ENCODE results near the gene MX1. TPM values are rescaled to one million over a fixed set of nuclear protein-coding genes. Genes with fewer than 3 reads are reported as not detected.

Gene MX1
- total RNA-seq, 1 donor from 2014 or later = 28.6 TPM

DNA sequence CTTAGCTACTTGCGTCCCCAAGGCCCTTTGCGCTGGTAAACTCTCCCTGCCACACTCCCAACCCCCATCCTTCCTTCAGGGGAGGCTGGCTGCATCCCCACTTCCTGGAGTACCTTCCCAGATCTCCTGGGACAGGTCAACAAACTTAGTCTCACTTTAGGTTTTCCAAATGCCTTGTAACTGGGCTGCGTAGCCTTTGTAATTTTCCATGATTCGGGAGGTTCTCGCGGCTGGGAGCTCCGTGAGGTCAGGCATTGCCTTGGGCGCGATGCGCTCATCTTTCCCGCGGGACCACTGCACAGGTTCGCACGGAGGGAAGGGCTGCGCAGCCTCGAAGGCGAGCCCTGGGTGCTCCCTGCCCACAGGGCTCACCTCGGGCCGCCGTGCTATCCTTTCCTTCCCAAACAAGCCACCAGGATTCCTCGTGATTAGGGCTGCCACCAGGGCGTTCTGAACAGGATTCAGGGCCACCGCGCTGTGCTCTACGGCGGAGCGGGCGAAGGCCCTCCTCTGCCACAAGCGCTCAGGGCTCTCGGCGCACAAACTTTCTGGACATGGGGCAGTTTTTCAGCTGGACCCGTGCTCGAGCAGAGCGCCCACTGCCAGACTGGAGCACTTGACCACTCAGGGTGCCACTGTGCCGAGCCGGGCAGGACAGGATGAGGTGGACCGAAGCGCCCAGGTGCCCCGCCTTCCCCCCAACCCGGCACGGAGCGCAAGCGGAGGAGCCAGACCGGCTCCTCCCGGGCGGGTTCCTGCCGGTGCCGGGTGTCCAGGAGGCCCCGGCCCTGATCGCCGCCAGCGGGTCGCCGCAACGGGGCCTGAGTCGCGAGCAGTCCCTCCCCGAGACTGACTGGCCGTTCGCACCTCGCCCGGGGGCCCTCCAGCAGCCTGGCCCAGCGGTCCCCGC is 80.8 kb downstream of the MX1 start:
- intact Hi-C loops (cut with DNase I) = no loop called here

DNA sequence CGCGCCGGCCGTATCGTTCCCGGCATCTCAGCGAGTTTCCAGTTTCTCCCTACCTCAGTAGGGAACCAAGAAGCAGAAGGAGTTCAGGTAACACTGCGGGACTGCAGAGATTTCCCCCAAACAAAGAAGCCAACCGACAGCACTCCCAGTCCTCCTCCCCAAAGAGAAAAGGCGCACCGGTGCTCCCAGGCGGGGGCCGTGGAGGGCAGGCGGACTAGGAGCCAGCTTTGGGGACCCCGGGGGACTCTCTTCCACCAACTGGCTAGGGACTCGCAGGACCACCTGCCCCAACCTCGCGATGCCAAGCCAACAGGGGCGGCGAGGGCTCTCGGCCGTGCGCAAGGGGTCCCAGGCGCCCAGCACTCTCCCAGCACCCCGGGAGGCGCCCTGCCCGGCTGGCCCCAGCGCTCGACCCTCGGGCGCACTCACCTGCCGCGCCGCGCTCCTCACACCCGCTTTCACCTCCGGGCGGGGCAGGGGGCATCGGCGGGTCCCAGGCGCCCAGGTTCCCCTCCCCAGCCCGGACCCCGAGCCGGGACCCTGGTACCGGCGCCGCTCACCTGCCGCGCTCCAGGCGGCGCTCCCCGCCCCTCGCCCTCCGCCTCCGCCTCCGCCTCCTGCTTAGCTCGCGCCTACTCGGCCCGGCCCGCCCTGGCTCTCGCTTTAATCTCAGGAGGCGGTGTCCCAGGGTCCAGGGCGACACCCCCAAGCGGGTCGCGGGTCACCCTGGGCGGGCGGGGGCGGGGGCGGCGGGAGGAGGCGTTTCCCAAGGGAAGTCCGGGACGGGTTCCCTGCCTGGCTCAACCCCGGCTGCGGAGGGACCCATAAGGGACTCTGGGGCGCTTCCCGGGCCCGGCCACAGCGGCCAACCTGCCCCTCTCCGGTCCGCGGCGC is 81.7 kb downstream of the MX1 start, which contains the start of gene TMPRSS2:
TMPRSS2 (minus strand) TSS at position 638 of the 894 bp plus-strand sequence. CDS start 10,025 bp downstream, outside the sequence.
- ATAC-seq = no peak
- intact Hi-C loops (cut with DNase I) = no loop called here

More for the DNA sequence above, 80.8 kb downstream of the MX1 start:
- peak; percentile 15 for ATAC-seq
- DNase-seq (ENCODE audit: low spot score) = no peak

DNA sequence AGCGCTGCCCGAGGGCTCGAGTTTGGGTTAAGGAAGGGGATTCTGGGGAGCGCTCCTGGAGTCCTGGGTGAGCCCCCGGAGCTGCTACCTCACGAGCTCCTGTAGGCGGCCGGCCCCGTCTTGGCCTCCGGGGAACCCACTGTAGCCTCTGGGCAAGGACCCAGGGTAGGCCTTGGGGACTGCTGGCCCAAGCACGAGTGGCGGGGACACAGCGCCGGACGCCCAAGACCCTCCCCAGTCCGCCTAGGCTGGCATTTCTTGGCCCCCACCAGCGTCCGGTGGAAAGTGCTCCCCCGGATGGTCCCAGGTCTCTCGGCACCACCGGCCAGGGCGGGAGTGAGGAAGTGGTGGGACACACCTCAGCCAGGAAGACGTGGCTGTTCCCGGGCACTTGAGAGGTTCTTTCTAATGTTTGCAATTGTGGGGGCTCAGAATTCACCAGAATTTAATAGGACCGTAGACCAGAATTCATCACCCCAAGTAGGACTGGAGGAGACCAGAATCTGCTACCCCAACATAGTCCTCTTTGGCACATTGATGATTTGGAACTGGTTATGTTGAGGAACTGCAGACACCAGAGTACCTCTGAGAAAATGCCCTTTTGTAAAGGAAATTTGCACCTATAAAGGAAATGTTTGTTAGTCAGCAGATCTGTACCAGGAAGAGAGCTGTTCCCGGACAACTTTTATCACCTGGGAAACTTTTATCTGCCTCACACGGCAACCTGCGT is 82.5 kb downstream of the MX1 start:
- DNase-seq (ENCODE audit: low spot score) (no peak), ATAC-seq (no peak)
- intact Hi-C loops (cut with DNase I) = no loop called here

More for the DNA sequence above, 81.7 kb downstream of the MX1 start, which contains the start of gene TMPRSS2:
- no peak for DNase-seq (ENCODE audit: low spot score)

Other genes with a start within 250 kb of the MX1 start
- gene FAM3B, start 109.4 kb upstream of the MX1 start, total RNA-seq = 0.80 TPM
- 19.0 TPM for gene MX2, start 64.2 kb upstream of the MX1 start, total RNA-seq
- 0.49 TPM for gene TMPRSS2, start 81.9 kb downstream of the MX1 start, total RNA-seq

Measured in sciatic nerve (tissue), 2 donors.